HG02588 (cell line): ENCODE data around the gene ACOT11.
"Not testable (repeated sequence)": the region's sequence is repeated elsewhere in the genome, so short reads cannot be mapped to it uniquely, and the experiment has no call there.

Source experiments
- ATAC-seq: cut with Tn5 transposase; IDR thresholded peaks from one replicate; pipeline ENCODE4 v1.9.1; 2021; ENCODE audit warnings: mild to moderate bottlenecking, moderate library complexity; ENCODE audit not compliant: unreplicated experiment

Gene ACOT11

DNA sequence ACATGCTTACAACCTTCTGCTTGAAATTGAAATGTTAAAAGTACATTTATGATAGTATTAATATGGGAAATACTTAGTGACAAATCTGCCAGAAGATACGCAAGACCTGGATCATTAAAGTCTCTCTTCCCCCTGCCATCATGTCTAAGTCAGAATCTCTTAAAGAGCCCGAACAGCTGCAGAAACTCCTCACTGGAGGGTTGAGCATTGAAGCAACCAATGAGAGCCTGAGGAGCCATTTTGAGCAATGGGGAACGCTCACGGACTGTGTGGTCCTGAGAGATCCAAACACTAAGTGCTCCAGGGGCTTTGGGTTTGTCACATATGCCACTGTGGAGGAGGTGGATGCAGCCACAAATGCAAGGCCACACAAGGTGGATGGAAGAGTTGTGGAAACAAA lies 11.4 kb upstream of the ACOT11 start:
- ATAC-seq: not testable (repeated sequence)

DNA sequence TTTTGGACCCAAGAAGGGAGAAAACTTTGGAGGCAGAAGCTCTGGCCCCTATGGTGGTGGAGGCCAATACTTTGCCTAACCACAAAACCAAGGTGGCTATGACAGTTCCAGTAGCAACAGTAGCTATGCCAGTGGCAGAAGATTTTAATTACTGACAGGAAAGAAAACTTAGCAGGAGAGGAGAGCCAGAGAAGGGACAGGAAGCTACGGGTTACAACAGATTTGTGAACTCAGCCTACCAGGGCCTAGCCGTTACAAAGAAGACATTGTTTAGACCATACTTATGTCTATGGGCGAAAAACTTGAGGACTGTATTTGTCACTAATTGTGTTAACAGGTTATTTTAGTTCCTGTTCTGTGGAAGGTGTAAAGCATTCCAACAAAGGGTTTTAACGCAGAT lies 10.4 kb upstream of the ACOT11 start:
- ATAC-seq: no peak

DNA sequence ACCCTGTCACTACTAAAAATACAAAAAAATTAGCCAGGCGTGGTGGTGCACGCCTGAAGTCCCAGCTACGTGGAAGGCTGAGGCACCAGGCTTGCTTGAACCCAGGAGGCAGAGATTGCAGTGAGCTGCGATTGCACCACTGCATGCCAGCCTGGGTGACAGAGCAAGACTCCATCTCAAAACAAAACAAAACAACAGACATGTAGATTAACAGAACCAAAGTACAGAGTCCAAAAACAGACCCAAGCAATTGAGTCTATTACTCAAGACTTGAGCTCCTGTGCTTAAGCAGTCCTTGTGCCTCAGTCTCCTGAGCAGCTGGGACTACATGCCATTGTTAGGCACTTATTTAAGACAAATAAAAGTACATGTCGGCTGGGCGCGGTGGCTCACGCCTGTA lies 9.5 kb upstream of the ACOT11 start:
- no peak for ATAC-seq

DNA sequence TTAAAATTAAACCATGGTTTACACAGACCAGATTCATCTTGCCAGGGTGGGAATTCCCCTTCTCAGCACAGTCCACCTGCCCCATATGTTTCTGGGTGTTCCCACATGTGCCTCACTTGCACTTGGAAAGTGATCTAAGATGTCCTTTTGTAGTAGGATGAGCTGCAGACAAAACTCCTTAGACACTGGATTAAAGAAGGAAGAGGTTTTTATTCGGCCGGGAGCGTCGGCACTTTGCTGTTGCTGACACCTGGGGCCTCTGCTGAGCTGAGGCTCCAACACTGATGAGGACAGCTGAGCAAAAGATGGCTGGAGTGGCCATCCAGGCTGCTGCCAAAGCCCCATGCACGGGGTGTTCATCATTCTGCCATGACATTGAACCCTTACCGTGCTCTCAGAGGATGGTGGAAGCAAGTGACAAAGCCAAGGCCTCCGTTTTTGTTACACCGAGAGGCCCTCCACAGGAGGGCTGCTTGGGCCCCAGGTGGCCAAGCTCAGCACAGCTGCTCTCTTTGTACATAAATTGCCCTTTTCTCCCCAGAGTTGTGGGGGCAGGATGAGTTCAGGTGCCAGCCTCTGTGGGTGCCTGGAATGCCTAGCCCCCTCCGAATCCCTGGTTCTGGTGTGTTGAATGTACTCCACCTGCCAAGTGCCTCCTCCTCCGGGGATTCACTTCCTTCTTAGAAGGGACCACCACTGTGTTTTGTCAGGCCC lies 7.3 kb upstream of the ACOT11 start:
- ATAC-seq: no peak

DNA sequence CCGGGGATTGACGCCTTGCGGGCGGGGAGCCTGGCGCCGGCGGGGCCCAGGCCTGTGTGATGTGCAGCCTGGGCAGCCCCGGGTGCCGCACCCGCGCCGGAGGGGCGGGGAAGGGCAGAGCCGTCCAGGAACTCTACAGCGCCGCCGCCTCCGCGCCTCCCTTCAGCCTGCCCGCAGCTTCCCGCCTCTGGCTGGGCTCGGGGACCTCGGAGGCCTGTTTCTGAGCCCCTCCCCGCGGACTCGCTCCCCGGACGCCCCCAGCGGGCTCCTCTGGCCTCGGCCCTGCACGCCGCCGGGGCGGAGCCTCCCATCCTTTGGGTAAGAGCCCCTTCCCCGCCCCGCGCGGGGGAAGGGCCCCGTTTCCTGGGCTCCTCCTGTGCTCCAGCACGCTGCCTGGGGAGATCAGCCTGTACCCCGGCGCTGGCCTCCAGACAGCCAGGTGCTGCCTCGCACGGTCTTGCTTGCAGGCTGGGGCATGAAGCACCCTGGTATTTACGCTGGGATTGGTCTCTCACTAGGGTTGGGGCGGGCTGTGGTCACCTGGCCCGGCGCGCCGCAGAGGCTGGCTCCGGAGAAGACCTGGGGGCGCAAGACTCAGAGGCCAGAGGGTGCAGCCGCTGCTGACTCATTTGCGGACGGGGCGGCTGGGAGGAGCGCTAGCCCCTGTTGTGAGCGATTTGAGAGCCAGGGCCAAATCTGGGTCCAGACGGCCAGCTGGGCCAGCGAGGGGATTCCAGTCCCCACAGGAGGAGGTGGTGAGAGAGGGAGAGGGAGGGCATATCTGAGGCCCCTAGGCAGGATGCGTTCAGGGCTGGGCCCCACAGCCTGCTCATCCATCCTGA lies 5.7 kb upstream of the ACOT11 start:
- peak; percentile 56 for ATAC-seq

DNA sequence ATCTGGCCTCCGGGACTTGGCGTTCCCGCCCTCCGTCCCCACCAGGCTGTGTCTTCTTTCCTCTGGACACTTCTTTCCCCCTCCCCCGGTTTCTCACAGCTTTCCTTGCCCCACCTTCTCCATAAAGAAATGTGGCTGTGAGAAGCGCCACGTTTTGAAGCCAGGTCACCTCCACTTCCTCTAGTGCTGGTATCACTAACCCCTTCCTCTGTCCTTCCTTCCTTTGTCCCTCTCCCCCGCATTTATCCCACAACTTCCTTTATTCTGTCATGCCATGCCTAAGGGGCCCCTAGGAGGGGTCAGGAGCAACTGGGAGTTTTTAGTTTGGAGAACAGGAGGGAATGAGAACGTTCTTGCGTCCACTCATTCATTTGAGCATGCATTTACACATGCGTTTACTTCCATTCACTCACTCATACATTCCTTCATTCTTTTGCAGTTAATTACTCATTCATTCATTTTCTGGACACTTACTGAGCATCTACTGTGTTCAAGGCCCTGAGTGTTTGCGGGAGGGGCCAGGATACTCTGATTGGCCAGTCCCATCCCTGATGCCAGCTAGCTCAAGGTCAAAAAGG lies 5.0 kb upstream of the ACOT11 start:
- no peak for ATAC-seq

DNA sequence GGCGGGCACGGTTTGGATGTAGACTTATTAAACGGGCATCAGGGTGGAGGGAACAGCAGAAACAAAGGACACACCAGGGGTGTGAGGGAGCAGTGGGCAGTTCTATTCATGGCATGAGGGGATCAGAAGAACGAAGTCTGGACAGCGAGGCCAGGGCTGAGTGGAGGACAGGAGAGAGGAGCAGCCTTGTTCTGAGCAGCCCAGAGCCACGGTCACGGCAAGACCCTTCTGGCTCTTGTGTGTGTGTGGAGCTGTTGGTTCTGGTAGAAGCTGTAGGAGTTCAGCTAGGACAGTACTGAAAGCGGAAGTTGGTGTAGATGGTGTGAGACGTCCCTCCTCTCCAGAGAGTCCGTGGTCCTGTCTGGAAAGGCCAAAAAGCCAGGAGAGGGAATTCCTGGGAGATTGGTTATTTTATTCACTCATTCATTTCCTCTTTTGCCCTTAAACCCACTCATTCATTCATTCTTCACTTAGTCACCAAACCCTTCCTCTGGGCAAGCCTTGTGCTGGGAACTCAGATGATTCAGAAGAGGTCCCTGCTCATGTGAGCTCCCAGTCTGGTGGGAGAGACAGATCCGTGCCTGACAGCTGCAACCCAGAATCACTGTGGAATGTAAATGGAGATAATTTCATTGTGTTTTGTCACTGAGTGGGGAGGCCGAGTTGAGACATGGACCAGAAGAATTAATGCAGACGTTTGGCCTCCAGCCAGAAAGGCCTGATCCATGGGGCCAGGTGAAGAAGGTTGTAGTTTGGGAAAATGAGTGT lies 4.1 kb upstream of the ACOT11 start:
- no peak for ATAC-seq

DNA sequence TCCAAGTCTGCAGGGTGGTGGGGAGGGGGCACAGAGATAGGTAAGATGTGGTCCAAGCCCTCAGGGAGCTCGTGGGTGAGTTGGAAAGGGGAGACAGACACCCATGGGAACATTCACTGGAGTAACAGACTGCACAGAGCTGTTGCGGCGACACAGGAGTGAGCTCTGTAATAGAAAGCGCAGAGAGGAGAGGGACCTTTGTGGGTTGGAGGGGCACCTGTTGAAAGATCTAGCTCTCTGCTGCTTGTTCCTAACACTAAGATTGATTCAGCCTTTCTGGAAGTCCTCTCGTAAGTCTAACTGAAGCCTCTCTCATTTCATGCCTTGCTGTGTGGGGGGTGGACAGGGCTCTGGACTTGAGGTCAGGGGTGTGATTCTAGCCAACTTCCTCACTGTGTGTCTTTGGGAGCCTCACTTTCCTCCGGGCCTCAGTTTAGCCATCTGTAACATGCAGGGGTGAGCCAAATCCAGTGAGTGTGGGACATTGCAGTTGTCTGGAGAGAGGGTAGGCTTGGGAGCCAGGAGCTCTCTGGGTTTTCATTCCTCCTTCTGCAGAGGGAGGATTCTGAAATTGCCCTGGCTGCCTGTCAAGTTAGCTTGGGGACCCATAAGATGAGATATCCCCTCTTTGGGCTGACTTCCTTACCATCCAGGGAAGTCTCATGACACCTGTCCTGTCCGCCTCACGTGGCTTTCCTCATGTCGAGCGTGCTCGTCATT lies 2.0 kb upstream of the ACOT11 start:
- no peak for ATAC-seq

DNA sequence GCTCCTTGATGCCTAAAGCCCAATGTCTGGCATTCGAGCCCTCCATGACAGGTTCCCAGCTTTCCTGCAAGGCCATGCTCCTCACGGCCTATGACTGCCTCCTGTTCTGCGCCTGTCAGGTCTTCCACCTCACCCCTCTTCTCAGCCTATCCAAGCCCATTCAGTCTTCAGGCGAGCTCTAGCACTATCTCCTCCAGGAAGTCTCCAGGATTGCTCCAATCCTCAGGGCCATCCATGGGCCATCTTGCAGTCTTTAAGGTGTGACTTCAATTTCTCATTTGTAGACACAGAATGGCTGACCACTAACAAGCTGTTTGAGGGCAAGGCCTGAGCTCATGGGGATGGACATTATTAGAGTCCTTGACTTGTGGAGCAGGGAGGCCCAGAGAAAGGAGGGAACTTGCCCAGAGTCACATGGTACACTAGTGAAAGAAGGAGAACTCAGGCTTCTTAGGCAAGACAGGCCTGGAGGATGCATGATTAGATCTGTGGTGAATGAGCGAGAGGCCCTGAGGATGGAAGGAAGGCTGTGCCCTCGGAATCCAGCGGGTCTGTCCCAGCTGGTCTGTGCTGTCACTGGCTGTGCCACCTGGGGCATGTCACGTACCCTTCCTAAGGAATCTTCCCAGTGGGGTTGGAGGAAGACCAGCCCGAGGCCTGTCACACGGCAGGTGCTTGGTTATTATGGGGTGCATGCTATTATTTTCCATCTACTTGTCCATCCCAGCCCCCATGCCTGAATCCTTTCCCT lies 1.2 kb upstream of the ACOT11 start:
- no peak for ATAC-seq

DNA sequence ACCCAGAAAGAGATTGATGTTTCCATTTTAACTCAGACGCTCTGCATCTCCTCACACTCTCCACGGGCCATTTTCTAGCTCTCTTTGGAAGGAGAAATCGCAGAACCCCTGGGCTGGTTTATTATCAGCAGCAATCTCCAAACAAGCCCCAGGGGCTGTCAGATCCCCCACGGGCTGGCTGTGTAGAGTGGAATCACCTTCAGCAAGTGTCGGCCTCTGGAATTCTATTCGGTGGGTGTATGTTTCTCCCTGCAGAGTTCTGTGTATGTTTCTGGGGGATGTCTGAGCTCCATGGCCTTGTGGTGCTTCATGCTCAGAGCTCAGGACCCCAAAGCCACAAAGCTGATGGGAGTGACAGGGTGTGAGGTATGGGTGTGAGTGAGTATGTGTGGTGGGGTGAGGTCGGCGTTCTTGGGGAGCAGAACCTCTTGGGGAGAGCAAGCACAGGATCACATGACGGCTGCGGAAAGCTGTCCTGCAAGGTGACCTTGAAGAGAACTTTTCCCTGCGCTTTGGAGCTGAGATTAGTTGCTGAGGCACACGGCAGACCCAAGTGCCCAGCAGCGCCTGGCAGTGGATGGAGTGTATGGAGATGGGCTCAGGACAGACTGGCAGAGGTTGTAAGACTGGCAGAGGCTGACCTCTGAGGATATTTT lies 489 bp downstream of the ACOT11 start:
- ATAC-seq: no peak

DNA sequence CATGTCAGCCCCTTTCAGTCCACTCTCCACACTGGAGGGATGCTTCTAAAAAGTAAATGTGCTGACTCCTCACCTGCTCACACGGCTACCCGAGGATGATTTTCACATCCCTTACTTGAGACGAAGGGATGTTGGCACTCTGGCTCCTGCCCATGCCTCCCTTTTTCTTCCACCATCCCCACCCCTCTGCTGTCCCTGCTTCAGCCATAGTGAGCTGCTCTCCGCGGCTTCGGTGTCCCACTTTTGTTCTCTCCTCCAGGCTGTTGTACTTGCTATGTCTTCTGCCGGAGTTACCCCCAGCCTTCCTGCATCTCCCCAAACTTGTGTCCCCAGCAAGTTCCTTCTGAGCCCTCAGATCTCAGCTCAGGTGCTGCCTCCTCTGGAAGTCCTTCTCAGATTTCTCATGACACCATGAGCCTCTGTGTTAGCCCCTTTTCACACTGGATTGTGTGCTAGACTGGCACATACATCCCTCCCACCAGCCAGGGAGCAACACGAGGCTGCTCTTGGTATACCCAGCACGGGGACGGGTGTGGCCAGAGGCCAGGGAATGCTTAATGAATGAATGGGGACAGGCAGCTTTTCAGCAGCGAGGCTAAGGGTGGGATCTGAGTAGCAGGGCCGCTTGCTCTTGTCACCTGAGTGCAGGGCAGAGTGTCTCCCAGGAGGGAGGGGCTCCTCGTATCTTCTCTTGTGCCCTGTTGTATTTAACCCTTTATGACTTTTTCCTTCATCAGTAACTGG lies 1.3 kb downstream of the ACOT11 start:
- no peak for ATAC-seq

DNA sequence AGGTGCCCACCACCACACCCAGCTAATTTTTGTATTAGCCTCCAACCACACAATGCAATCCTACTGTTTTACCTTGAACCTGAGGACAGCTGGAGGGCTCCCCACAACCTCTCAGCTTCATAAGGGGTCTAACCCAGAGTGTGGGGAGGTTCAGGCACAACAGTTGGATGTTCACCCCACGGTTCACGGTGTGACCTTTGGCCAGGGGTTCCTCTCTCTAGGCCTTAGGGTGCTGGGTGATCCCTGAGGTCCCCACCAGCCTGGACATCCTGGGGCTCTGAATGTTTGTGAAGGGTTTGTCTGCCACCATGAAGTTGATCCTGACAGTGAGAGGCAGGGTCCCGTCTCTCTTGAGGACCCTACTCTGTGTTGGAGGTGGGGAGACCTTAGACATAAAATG lies 3.9 kb downstream of the ACOT11 start:
- ATAC-seq: no peak

DNA sequence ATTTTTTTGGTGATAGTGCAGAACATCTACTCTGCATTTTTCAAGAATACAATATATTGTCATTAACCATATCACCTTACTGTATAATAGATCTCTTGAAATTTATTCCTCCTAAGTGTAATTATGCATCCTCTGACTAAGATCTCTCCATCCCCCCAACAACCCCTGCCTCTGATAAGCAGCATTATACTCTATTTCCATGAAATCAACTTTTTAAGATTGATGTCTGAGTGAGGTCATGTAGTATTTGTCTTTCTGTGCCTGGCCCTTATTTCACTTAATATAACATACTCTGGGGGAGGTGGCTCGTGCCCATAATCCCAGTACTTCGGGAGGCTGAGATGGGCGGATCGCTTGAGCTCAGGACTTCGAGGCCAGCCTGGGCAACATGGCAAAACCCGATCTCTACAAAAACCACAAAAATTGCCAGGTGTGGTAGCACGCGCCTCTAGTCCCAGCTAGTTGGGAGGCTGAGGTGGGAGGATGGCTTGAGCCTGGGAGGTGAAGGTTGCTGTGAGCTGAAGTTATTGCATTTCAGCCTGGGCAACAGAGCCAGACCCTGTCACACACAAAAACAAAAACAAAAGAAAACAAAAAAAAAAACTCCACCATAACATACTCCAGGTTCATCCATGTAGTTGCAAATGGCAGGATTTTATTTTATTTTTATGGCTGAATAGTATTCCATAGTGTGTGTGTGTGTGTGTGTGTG lies 5.7 kb downstream of the ACOT11 start:
- no peak for ATAC-seq

DNA sequence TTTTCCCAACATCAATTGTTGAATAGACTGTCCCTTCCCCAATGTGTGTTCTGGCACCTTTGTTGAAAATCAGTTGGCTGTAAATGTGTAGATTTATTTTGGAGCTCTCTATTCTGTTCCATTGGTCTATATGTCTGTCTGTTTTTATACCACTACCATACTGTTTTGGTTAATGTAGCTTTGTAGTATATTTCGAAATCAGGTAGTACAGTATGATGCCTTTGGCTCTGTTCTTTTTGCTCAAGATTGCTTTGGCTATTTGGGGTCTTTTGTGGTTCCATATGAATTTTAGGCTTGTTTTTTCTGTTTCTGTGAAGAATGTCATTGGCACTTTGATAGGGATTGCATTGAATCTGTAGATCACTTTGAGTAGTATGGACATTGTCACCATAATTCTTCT lies 8.1 kb downstream of the ACOT11 start:
- ATAC-seq: no peak

DNA sequence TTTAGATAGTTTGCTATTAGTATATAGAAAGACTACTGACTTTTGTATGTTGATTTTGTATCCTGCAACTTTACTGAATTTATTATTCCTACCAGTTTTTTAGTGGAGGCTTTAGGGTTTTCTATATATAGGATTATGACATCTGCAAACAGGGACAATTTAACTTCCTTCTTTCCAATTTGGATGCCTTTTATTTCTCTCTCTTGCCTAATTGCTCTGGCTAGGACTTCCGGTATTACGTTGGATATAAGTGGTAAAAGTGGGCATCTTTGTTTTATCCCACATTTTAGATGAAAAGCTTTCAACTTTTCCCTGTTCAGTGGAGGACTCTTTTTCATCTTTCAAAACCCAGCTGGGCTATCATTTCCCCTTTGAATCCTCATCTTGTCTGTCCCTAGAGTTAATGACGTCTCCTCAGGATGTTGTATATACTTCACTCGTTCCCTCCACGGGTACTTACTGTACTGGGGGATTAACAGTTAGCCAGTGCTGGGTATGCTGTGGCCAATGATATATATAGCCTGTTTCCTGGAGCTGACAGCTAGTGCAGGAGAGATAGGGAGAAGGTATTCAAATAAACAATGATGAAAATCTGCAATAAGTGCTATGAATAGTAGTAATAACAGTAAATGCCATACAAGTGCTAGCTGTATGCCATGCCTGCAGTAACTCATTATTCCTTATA lies 9.8 kb downstream of the ACOT11 start:
- no peak for ATAC-seq

DNA sequence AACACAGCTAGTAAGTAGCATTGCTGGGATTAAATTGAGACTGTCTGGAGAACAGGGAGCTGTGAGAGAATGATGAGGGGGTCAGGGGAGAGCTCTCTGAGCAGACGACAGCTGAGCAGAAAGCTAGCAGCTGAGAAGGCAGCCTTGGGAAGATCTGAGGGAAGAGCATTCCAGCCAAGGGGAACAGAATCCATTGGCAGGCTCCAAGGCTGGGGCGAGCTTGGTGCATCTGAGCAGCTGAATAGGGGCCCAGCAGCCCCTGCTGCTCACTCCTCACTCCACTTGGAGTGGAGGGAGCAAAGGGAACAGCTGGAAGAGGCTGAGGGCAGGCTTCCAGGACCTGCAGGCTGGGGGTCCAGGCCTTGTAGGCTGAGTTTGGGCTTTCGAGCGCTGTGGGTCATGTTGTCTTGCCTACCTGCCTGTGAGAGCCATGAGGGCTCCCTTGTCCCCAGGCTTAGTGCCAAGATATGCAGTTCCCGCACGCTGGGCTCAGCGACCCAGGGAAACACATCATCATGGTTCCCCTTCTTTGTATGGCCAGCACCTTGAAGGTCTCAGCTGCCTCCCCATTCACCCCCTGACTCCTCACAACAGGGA lies 10.5 kb downstream of the ACOT11 start:
- no peak for ATAC-seq

DNA sequence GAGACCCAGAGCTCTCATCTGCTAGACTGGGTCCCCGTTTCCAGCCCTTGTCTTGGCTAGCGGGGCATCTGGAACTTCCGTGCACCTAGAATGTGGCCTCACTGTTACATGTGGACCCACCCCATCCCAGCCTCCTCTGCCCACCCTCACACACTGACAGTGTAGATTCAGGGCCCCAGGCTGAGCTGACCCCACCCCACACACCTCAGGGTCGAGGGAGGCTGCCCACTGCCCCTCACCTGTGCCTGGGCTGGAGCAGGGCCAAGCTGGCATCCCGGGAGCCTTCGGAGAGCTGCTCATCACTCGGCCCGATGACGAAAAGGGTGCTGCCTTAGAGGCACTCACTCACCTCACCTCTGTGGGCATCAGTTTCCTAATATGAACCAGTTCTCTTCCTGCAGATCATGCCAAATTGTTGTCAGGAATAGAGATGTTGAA lies 11.1 kb downstream of the ACOT11 start:
- ATAC-seq: no peak
